HL-60 (cell line): ENCODE data around the gene ST7L.
"Not testable (repeated sequence)": the region's sequence is repeated elsewhere in the genome, so short reads cannot be mapped to it uniquely, and the experiment has no call there.

Experiments
- DNase-seq, 2 experiments: peaks; one replicate each; pipeline ENCODE4 v3.0.0-alpha.2; 2010 to 2020; ENCODE audit warnings: low read depth in 1 of 2, low spot score in 1 of 2
- H3K27ac ChIP-seq: fragments of 250-450 bp; sonication (Bioruptor Pico); replicated peaks from 2 replicates; pipeline ENCODE4 v1.5.1; 2020; ENCODE audit warnings: mild to moderate bottlenecking, moderate library complexity
- H3K27me3 ChIP-seq: fragments of 250-450 bp; sonication (Bioruptor Pico); 2 replicates; pipeline ENCODE4 v1.5.1; 2021; ENCODE audit warnings: mild to moderate bottlenecking, moderate library complexity; ENCODE audit not compliant: insufficient read depth, poor library complexity, severe bottlenecking
- H3K4me3 ChIP-seq: replicated peaks from 2 replicates; pipeline ENCODE4 v1.5.1; 2011; ENCODE audit warnings: mild to moderate bottlenecking, control low read depth, low read length; ENCODE audit not compliant: insufficient read depth
- GABPA ChIP-seq: IDR thresholded peaks from 2 replicates; pipeline ENCODE4 v1.6.1; 2012; ENCODE audit warnings: low read depth
- POLR2AphosphoS5 ChIP-seq: IDR thresholded peaks from 2 replicates; pipeline ENCODE4 v1.6.1; 2012; ENCODE audit warnings: low read depth
- SPI1 ChIP-seq: IDR thresholded peaks from 2 replicates; pipeline ENCODE4 v1.6.1; 2012; ENCODE audit warnings: low read depth, mild to moderate bottlenecking, borderline replicate concordance
- TF ChIP-seq, protein P1 (sequence below): IDR thresholded peaks from 2 replicates; pipeline ENCODE4 v1.6.1; 2012; ENCODE audit warnings: low read depth; ENCODE audit not compliant: insufficient replicate concordance
- TF ChIP-seq, protein P2 (sequence below): IDR thresholded peaks from one replicate; pipeline ENCODE4 v1.5.1; 2011; ENCODE audit warnings: low read length, control low read depth, inconsistent platforms; ENCODE audit not compliant: insufficient read depth

Gene ST7L

DNA sequence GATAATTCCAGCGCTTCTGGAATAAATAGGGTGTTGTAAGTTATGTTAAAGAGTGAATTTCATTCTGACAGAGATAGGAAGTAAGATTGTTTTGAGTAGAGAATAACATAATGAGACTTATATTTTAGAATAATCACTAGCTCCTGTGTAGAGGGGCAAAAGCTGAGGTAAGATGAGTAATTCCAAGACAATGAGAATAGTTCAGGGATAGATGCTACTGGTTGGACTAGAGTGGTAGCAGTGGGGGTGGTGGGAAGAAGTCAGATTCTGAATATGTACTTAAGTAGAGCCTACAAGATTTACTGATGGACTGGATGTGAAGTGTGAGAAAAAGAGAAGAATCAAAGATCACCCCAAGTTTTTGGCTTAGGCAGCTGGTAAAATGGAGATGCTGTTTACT lies 32.3 kb upstream of the ST7L start:
- Histone ChIP-seq H3K27ac (no peak overlapping the region), H3K27me3 (no peaks in the 10 kb centered on the region), H3K4me3 (no peak overlapping the region)
- TF ChIP-seq GABPA: no peak
- TF ChIP-seq SPI1: no peak
- TF ChIP-seq, protein P1, sequence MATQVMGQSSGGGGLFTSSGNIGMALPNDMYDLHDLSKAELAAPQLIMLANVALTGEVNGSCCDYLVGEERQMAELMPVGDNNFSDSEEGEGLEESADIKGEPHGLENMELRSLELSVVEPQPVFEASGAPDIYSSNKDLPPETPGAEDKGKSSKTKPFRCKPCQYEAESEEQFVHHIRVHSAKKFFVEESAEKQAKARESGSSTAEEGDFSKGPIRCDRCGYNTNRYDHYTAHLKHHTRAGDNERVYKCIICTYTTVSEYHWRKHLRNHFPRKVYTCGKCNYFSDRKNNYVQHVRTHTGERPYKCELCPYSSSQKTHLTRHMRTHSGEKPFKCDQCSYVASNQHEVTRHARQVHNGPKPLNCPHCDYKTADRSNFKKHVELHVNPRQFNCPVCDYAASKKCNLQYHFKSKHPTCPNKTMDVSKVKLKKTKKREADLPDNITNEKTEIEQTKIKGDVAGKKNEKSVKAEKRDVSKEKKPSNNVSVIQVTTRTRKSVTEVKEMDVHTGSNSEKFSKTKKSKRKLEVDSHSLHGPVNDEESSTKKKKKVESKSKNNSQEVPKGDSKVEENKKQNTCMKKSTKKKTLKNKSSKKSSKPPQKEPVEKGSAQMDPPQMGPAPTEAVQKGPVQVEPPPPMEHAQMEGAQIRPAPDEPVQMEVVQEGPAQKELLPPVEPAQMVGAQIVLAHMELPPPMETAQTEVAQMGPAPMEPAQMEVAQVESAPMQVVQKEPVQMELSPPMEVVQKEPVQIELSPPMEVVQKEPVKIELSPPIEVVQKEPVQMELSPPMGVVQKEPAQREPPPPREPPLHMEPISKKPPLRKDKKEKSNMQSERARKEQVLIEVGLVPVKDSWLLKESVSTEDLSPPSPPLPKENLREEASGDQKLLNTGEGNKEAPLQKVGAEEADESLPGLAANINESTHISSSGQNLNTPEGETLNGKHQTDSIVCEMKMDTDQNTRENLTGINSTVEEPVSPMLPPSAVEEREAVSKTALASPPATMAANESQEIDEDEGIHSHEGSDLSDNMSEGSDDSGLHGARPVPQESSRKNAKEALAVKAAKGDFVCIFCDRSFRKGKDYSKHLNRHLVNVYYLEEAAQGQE: no peak
- TF ChIP-seq, protein P2, sequence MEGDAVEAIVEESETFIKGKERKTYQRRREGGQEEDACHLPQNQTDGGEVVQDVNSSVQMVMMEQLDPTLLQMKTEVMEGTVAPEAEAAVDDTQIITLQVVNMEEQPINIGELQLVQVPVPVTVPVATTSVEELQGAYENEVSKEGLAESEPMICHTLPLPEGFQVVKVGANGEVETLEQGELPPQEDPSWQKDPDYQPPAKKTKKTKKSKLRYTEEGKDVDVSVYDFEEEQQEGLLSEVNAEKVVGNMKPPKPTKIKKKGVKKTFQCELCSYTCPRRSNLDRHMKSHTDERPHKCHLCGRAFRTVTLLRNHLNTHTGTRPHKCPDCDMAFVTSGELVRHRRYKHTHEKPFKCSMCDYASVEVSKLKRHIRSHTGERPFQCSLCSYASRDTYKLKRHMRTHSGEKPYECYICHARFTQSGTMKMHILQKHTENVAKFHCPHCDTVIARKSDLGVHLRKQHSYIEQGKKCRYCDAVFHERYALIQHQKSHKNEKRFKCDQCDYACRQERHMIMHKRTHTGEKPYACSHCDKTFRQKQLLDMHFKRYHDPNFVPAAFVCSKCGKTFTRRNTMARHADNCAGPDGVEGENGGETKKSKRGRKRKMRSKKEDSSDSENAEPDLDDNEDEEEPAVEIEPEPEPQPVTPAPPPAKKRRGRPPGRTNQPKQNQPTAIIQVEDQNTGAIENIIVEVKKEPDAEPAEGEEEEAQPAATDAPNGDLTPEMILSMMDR: no peak
- TF ChIP-seq POLR2AphosphoS5: no peak
- DNase-seq: no peak

DNA sequence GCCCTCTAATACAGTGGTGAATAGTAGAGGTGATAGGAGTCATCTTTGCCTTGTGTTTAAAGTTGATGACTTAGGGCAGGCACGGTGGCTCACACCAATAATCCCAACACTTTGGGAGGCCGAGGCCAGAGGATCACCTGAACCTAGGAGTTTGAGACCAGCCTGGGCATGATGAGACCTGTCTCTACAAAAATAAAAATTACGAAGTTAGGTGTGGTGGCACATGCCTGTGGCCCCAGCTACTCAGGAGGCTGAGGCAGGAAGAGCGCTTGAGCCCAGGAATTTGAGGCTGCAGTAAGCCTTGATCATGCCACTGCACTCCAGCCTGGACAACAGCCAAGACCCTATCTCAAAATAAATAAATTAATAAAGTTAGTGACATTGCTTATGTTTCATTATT lies 27.3 kb upstream of the ST7L start:
- Histone ChIP-seq H3K27ac (no peak overlapping the region), H3K4me3 (no peak overlapping the region), H3K27me3 (no peaks in the 10 kb centered on the region)
- TF ChIP-seq POLR2AphosphoS5: no peak
- TF ChIP-seq SPI1: no peak
- TF ChIP-seq, protein P1: no peak
- TF ChIP-seq, protein P2: no peak
- TF ChIP-seq GABPA: no peak
- no peak for DNase-seq

DNA sequence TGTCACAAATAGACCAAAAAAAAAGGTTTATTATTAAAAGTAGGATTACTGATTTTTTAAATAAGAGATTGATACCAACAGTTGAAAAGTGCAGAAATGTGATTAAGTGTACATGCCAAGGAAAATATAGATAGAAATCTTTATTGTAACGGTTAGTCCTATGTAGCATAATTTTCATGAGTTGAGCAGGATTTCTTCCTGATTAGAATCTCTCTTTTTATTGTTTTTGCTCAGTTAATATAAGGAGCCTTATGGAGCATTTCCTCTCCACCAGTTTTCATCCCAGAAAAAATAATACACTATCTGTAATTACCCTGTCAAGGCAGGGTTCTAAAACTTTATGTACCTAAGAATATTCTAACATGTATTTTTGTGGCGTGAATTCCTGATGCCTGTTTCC lies 24.1 kb upstream of the ST7L start:
- H3K27ac ChIP-seq: no peak overlapping the region
- no peaks in the 10 kb centered on the region for H3K27me3 ChIP-seq
- TF ChIP-seq, protein P2: no peak
- TF ChIP-seq SPI1 (no peak), GABPA (no peak), POLR2AphosphoS5 (no peak)
- TF ChIP-seq, protein P1: no peak
- no peak for DNase-seq
- H3K4me3 ChIP-seq: no peak overlapping the region

DNA sequence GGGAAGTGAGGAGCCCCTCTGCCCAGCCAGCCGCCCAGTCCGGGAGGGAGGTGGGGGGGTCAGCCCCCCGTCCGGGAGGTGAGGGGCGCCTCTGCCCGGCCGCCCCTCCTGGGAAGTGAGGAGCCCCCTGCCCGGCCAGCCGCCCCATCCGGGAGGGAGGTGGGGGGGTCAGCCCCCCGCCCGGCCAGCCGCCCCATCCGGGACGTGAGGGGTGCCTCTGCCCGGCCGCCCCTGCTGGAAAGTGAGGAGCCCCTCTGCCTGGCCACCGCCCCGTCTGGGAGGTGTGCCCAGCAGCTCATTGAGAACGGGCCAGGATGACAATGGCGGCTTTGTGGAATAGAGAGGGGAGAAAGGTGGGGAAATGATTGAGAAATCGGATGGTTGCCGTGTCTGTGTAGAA lies 21.5 kb upstream of the ST7L start:
- H3K27me3 ChIP-seq, DNase-seq, H3K27ac ChIP-seq, H3K4me3 ChIP-seq: not testable (repeated sequence)
